22Rv1 (cell line): ENCODE results near the gene CCSER1.

Source experiments
- CTCF ChIP-seq: fragments of 450-650 bp; IDR thresholded peaks from 2 replicates; pipeline ENCODE4 v1.5.1; 2017; ENCODE audit warnings: mild to moderate bottlenecking
- ZFX ChIP-seq: fragments of 450-650 bp; IDR thresholded peaks from 2 replicates; pipeline ENCODE4 v1.6.1; 2017; ENCODE audit warnings: antibody characterized with exemption, borderline replicate concordance

GRCh38 chr4:90438522-90438921 lies 311.3 kb downstream of the CCSER1 start:
- no peak for TF ChIP-seq CTCF
- TF ChIP-seq ZFX, result no peak
